K562 (cell line): Measurements from ENCODE around the gene PTGES3. TPM values are rescaled to one million over a fixed set of nuclear protein-coding genes. Genes with fewer than 3 reads are reported as not detected.

Experiments
- ARID4B ChIP-seq: sonication (generic); formaldehyde crosslinking; IDR thresholded peaks from 2 replicates; pipeline ENCODE4 v1.8.0; 2022; ENCODE audit warnings: mild to moderate bottlenecking, missing genetic modification reagents
- IRF2 ChIP-seq: sonication (generic); formaldehyde crosslinking; IDR thresholded peaks from 2 replicates; pipeline ENCODE4 v1.8.1; 2022; ENCODE audit warnings: mild to moderate bottlenecking, missing genetic modification reagents
- MGA ChIP-seq: fragments of 450-650 bp; IDR thresholded peaks from 2 replicates; pipeline ENCODE4 v1.6.1; 2016; ENCODE audit warnings: mild to moderate bottlenecking, moderate library complexity
- SMAD2 ChIP-seq: fragments of 150-350 bp; IDR thresholded peaks from 2 replicates; pipeline ENCODE4 v1.6.1; 2014; ENCODE audit warnings: low read depth, mild to moderate bottlenecking, low read length
- SRSF3 ChIP-seq: fragments of 200-400 bp; formaldehyde crosslinking; IDR thresholded peaks from 2 replicates; pipeline ENCODE4 v1.6.1; 2016; ENCODE audit warnings: mild to moderate bottlenecking, low read length, moderate library complexity; ENCODE audit not compliant: insufficient read depth
- ZFP91 ChIP-seq: sonication (generic); formaldehyde crosslinking; IDR thresholded peaks from 2 replicates; pipeline ENCODE4 v1.8.0; 2022; ENCODE audit warnings: mild to moderate bottlenecking, missing genetic modification reagents
- polyA plus RNA-seq, 8 experiments: library from polyadenylated mRNA; depleted of rRNA in 4 of 8; stranded (reverse) in 5 of 8; unstranded in 3 of 8; fragments of >200 nt; fragmentation: Nextera tagmentation in 2 of 8; fragmentation: Illumina TruSeq in 1 of 8; extraction: Ambion mirVana in 2 of 8; extraction: Trizol in 1 of 8; gene quantifications; 2 replicates each; pipeline versions ENCODE4 v1.2.1 to v1.2.3, GENCODE V29; 2011 to 2014; ENCODE audit warnings: inconsistent platforms in 1 of 8, missing spikeins in 1 of 8
- total RNA-seq, 7 experiments: library from RNA; depleted of rRNA in 6 of 7; stranded (reverse); fragments of >200 nt in 6 of 7; fragmentation: Illumina TruSeq in 2 of 7; extraction: Trizol in 2 of 7; gene quantifications; 2 replicates each; pipeline versions ENCODE4 v1.2.1 to v1.2.3, GENCODE V29; 2011 to 2021; ENCODE audit warnings: low replicate concordance in 1 of 7

PTGES3 gene
- total and polyA plus RNA-seq, 9 of the 15 experiments (the other 6 are each of a cell fraction or from before 2014, with no cell fraction given), result 163 to 501 (median 213) TPM

- TF ChIP-seq ZFP91 (CRISPR knock-in tag) (no peak), IRF2 (no peak), SMAD2 (no peak), ARID4B (CRISPR knock-in tag) (no peak), MGA (no peak), SRSF3 (no peak)
Measured at GRCh38 chr12:56628671-56629458, 59.2 kb downstream of the PTGES3 start (continued).
